GM12892 (cell line): ENCODE results near the gene JAKMIP1.

ENCODE experiments used
- POLR2AphosphoS5 ChIP-seq: IDR thresholded peaks from 2 replicates; pipeline ENCODE4 v1.6.1; 2011; ENCODE audit warnings: low read depth, low read length, control low read depth
- TAF1 ChIP-seq: IDR thresholded peaks from 2 replicates; pipeline ENCODE4 v1.6.1; 2011; ENCODE audit warnings: low read depth, mild to moderate bottlenecking, control low read depth, low read length, borderline replicate concordance

- TF ChIP-seq POLR2AphosphoS5 = peak; percentile 94
- peak; percentile 99 for TF ChIP-seq TAF1
These were observed 22.7 kb downstream of the JAKMIP1 start for GRCh38 chr4:6177587-6178197.
